NCI-H2081 treated with DMSO at 0.1 percent for 48 hours (cell line): ENCODE results near the gene RHBG.

Experiments
- DNase-seq: peaks from one replicate; lab custom pipeline; 2025; lab: John Stamatoyannopoulos, UW

The RHBG gene

GRCh38 chr1:156386134-156386901 is 17.3 kb downstream of the RHBG start:
- DNase-seq, result no peak

- no peak for DNase-seq
Measured at GRCh38 chr1:156386949-156387869, 18.2 kb downstream of the RHBG start.

- DNase-seq, result no peak
Measured at GRCh38 chr1:156387870-156388173, 18.8 kb downstream of the RHBG start.

- DNase-seq, result no peak
Measured at GRCh38 chr1:156388174-156389137, 19.4 kb downstream of the RHBG start.

GRCh38 chr1:156389311-156389710 is 20.3 kb downstream of the RHBG start:
- DNase-seq, result no peak

GRCh38 chr1:156390469-156391365 is 21.7 kb downstream of the RHBG start:
- no peak for DNase-seq

- no peak for DNase-seq
Measured at GRCh38 chr1:156391366-156391677, 22.3 kb downstream of the RHBG start.

GRCh38 chr1:156391701-156392100 is 22.7 kb downstream of the RHBG start:
- no peak for DNase-seq

GRCh38 chr1:156392452-156392853 is 23.4 kb downstream of the RHBG start:
- DNase-seq, result no peak

- DNase-seq, result no peak
Measured at GRCh38 chr1:156393095-156393494, 24.1 kb downstream of the RHBG start.

- no peak for DNase-seq
Measured at GRCh38 chr1:156394082-156394481, 25.1 kb downstream of the RHBG start.

- no peak for DNase-seq
Measured at GRCh38 chr1:156394835-156395461, 25.9 kb downstream of the RHBG start.

- no peak for DNase-seq
Measured at GRCh38 chr1:156399355-156400125, 30.5 kb downstream of the RHBG start.

- DNase-seq, result no peak
Measured at GRCh38 chr1:156400191-156400935, 31.4 kb downstream of the RHBG start.

- DNase-seq, result no peak
Measured at GRCh38 chr1:156401041-156401574, 32.1 kb downstream of the RHBG start.

GRCh38 chr1:156401681-156402081 is 32.7 kb downstream of the RHBG start:
- no peak for DNase-seq

- DNase-seq, result no peak
Measured at GRCh38 chr1:156402331-156403020, 33.5 kb downstream of the RHBG start.

GRCh38 chr1:156405670-156406069 is 36.7 kb downstream of the RHBG start:
- DNase-seq, result no peak
